Panc1 (cell line): ENCODE measurements around the gene P2RY8. TPM values are rescaled to one million over a fixed set of nuclear protein-coding genes. Genes with fewer than 3 reads are reported as not detected.

ENCODE experiments used
- ATAC-seq: fragments of 200-7000 bp; cut with Tn5 transposase; 2 replicates; pipeline ENCODE4 v1.9.1; 2020; ENCODE audit warnings: mild to moderate bottlenecking, moderate library complexity
- BruUV-seq: library from RNA; stranded (reverse); fragments of 400-500 nt; replicated peaks from 2 replicates; lab custom pipeline; 2021; lab: Mats Ljungman, UMichigan
- CTCF ChIA-PET: fragments of 300-600 bp; sonication (Branson Sonifier 250); formaldehyde crosslinking; loops from one replicate; lab custom pipeline; 2022; ENCODE audit warnings: antibody characterized with exemption; lab: Charles Lee
- POLR2A ChIA-PET: fragments of 300-600 bp; sonication (Branson Sonifier 250); formaldehyde crosslinking; loops from one replicate; lab custom pipeline; 2022; ENCODE audit warnings: antibody characterized with exemption; lab: Charles Lee
- DNase-seq: peaks from one replicate; pipeline ENCODE4 v3.0.0-alpha.2; 2010; ENCODE audit warnings: low read depth, low spot score
- H3K27ac ChIP-seq: 2 replicates; pipeline ENCODE4 v1.5.1; 2011; ENCODE audit warnings: mild to moderate bottlenecking, low read length, inconsistent platforms
- H3K27me3 ChIP-seq: fragments of 200-500 bp; sonication (Bioruptor generic); 2 replicates; pipeline ENCODE4 v1.6.0; 2014; ENCODE audit warnings: low read length, inconsistent platforms; ENCODE audit not compliant: control insufficient read depth, insufficient read depth
- H3K36me3 ChIP-seq: fragments of 200-500 bp; sonication (Bioruptor generic); 2 replicates; pipeline ENCODE4 v1.5.1; 2014; ENCODE audit warnings: inconsistent platforms, mild to moderate bottlenecking, low read length, moderate library complexity; ENCODE audit not compliant: control insufficient read depth, insufficient read depth
- H3K4me1 ChIP-seq: 2 replicates; pipeline ENCODE4 v1.5.1; 2011; ENCODE audit warnings: inconsistent platforms, mild to moderate bottlenecking, low read length, moderate library complexity; ENCODE audit not compliant: control insufficient read depth, insufficient read depth
- H3K4me3 ChIP-seq, 2 experiments: 2 replicates each; pipeline ENCODE4 v1.5.1; 2011 to 2012; ENCODE audit warnings: low read depth in 2 of 2, low read length in 2 of 2, mild to moderate bottlenecking in 2 of 2, inconsistent platforms in 1 of 2, moderate library complexity in 1 of 2
- H3K9me3 ChIP-seq: fragments of 200-500 bp; sonication (Bioruptor generic); 2 replicates; pipeline ENCODE4 v1.5.1; 2014; ENCODE audit warnings: low read depth, mild to moderate bottlenecking, inconsistent platforms, low read length, moderate library complexity; ENCODE audit not compliant: control insufficient read depth, insufficient read depth
- POLR2AphosphoS5 ChIP-seq: IDR thresholded peaks from 2 replicates; pipeline ENCODE4 v1.6.1; 2012; ENCODE audit warnings: mild to moderate bottlenecking, low read depth, low read length, moderate library complexity
- REST ChIP-seq, 2 experiments: IDR thresholded peaks; 2 replicates each; pipeline ENCODE4 v1.6.1; 2011 to 2012; ENCODE audit warnings: low read depth in 2 of 2, control low read depth in 1 of 2, low read length in 1 of 2, mild to moderate bottlenecking in 1 of 2, moderate library complexity in 1 of 2; ENCODE audit not compliant: insufficient read depth in 1 of 2
- SIN3A ChIP-seq: IDR thresholded peaks from 2 replicates; pipeline ENCODE4 v1.6.1; 2012; ENCODE audit warnings: low read depth, mild to moderate bottlenecking, low read length, moderate library complexity, borderline replicate concordance; ENCODE audit not compliant: insufficient read depth
- TCF7L2 ChIP-seq: IDR thresholded peaks from 2 replicates; pipeline ENCODE4 v1.6.1; 2011; ENCODE audit warnings: mild to moderate bottlenecking, low read depth, low read length, inconsistent platforms
- in situ Hi-C: cut with HindIII; loops from 2 replicates; pipeline ENCODE4 v1.10.0; 2016; ENCODE audit warnings: low sequenced_read_pairs, low pct_unique_long_range_greater_than_20kb
- intact Hi-C: fragments of 100-400 bp; cut with micrococcal nuclease; formaldehyde crosslinking; loops from one replicate; pipeline ENCODE4 v1.10.0; 2022; ENCODE audit not compliant: unreplicated experiment
- total RNA-seq: library from RNA; stranded (reverse); gene quantifications from one replicate; pipeline ENCODE4 v1.2.1, GENCODE V29; 2021; ENCODE audit not compliant: unreplicated experiment
- TF ChIP-seq, protein P1 (sequence below): fragments of 450-650 bp; IDR thresholded peaks from 2 replicates; pipeline ENCODE4 v1.5.1; 2017; ENCODE audit warnings: mild to moderate bottlenecking

P2RY8 gene
- total RNA-seq, 1 experiment from 2014 or later = 0.18 TPM

- H3K27me3 ChIP-seq = no peaks in the 10 kb centered on the region
- no peak overlapping the region for H3K4me3 ChIP-seq
- no peak overlapping the region for H3K27ac ChIP-seq
- H3K9me3 ChIP-seq = no peaks in the 10 kb centered on the region
- in situ Hi-C loops (no loop called here), intact Hi-C loops (no loop called here)
- no TSS peak for BruUV-seq
- ChIA-PET CTCF (no interaction called here), POLR2A (no interaction called here)
- no peak for ATAC-seq
- no peaks in the 10 kb centered on the region for H3K36me3 ChIP-seq
- no peaks in the 10 kb centered on the region for H3K4me1 ChIP-seq
- no peak for TF ChIP-seq REST (IDR thresholded peaks at IDR 0.05; ENCODE audit: insufficient read depth in 1 of 2, low read depth in 2 of 2, low read length in 1 of 2)
- no peak for TF ChIP-seq TCF7L2
- TF ChIP-seq POLR2AphosphoS5 = no peak
- no peak for TF ChIP-seq SIN3A
- TF ChIP-seq, protein P1, sequence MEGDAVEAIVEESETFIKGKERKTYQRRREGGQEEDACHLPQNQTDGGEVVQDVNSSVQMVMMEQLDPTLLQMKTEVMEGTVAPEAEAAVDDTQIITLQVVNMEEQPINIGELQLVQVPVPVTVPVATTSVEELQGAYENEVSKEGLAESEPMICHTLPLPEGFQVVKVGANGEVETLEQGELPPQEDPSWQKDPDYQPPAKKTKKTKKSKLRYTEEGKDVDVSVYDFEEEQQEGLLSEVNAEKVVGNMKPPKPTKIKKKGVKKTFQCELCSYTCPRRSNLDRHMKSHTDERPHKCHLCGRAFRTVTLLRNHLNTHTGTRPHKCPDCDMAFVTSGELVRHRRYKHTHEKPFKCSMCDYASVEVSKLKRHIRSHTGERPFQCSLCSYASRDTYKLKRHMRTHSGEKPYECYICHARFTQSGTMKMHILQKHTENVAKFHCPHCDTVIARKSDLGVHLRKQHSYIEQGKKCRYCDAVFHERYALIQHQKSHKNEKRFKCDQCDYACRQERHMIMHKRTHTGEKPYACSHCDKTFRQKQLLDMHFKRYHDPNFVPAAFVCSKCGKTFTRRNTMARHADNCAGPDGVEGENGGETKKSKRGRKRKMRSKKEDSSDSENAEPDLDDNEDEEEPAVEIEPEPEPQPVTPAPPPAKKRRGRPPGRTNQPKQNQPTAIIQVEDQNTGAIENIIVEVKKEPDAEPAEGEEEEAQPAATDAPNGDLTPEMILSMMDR = no peak
- DNase-seq = no peak
Measured at GRCh38 chrX:1442016-1442665, 94.8 kb downstream of the P2RY8 start.

DNA sequence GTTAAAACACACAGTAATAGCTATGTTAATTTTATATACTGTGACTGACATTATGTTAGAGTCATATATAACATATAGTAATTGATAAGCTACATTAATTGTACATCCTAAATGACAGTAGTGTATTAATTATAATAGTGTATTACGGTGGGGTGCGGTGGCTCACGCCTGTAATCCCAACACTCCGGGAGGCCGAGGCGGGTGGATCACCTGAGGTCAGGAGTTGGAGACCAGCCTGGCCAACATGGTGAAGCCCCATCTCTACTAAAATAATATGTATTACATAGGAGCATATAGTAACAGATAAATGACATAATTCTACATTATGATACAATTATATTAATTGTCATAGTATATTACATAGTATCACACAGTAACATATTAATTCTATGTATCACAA, 96.5 kb downstream of the P2RY8 start:
- no peak for ATAC-seq
- H3K27me3 ChIP-seq = no peaks in the 10 kb centered on the region
- in situ Hi-C loops (no loop called here), intact Hi-C loops (no loop called here)
- ChIA-PET CTCF (no interaction called here), POLR2A (no interaction called here)
- no peak overlapping the region for H3K27ac ChIP-seq
- no peak for TF ChIP-seq TCF7L2
- TF ChIP-seq POLR2AphosphoS5 = no peak
- TF ChIP-seq REST (IDR thresholded peaks at IDR 0.05; ENCODE audit: insufficient read depth in 1 of 2, low read depth in 2 of 2, low read length in 1 of 2) = no peak
- TF ChIP-seq, protein P1 = no peak
- TF ChIP-seq SIN3A = no peak
- BruUV-seq = no TSS peak
- H3K9me3 ChIP-seq = no peaks in the 10 kb centered on the region
- H3K4me1 ChIP-seq = no peaks in the 10 kb centered on the region
- H3K4me3 ChIP-seq = no peak overlapping the region
- no peaks in the 10 kb centered on the region for H3K36me3 ChIP-seq
- no peak for DNase-seq
